ENCODE measurements around the gene ICA1.

Gene ICA1

DNA sequence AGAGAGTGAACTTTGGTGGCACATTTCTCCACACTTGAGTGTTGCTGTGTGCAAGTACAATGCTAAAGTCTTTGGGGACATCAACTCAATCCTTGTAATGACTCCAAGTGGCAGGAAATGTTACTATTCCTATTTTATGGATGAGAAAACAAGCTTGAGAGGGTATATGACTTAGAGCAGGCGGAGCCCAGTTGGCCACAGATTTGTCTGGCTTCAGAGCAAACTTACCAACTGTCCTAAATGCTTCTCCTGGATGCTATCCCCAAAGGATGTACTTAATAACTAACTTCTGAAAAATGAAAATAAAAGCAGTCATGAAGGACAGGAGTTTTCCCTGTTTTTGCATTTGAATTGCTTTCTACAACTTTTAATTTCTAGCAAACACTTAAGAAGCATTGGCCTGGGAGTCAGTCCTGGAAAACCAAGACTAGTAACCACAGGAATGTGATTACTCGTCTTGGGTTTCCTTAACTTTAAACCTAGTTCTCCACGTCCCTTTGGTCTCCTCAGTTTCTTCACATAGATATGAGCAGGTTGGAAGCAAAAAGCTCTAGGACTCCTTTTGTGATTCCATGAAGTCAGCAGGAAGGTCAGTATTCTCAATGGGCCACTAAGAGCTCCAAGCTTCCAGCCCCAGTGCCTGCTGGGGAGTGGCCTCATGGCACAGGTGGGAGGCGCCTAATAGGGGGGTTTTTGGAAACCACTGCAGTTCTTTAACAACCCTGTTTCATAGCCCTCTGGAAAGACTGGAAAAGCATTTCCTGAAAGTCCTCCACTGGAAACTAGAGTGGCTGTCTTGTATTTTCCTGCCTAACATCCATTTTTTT lies 152.6 kb downstream of the ICA1 start (continued):
- TF ChIP-seq ZNF140 (tag by site-specific recombination; IDR thresholded peaks at IDR 0.05) (no peak), ZNF23 (tag by site-specific recombination; IDR thresholded peaks at IDR 0.05; ENCODE audit: borderline replicate concordance) (no peak), ZNF202 (tag by site-specific recombination; IDR thresholded peaks at IDR 0.05; ENCODE audit: borderline replicate concordance) (no peak), ZNF335 (tag by site-specific recombination; conservative IDR thresholded peaks at IDR 0.05) (no peak), ZNF530 (tag by site-specific recombination; IDR thresholded peaks at IDR 0.05; ENCODE audit: low read depth) (no peak), KLF1 (tag by site-specific recombination; IDR thresholded peaks at IDR 0.05) (no peak), ZNF449 (tag by site-specific recombination; IDR thresholded peaks at IDR 0.05) (no peak)

DNA sequence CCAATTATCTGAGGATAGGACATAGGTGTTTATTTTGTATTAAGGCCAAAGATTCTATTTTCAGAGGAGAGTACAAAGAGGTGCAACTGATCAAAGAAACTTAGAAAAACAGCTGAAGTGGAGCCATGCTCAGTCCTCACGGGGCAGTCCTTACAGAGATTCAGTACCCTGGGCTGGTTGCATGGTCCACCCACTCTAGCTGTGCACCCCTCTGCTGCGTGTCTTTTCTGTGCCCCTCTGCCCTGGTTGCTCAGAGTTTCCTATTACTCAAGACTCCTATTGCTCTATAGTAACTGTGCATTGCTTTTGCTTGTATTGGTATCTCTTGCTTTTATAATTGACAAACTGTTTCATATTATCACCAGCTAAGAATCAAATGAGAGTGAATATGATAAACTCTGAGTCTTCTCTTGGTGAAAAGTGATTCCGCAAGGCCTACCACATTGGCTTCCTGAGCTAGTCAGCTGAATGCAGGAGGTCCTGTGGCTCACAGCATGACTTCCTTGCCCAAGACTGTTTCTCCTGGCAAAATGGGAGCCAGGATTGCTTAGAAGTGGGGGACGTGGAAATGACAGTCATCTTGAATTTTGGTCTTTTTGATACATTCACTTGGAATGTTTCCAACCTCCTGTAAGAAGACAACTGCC lies 156.4 kb downstream of the ICA1 start:
- H3K4me1 ChIP-seq (ENCODE audit: control insufficient read depth, insufficient read depth, low read length) = no peaks in the 10 kb centered on the region; the same call in 1 of the 2 replicates
- no peak overlapping the region for H3K4me3 ChIP-seq (ENCODE audit: low read depth, low read length)
- ChIA-PET CTCF (no interaction called here), POLR2A (no interaction called here)
- H3K36me3 ChIP-seq (ENCODE audit: control insufficient read depth in 2 of 2, insufficient read depth in 1 of 2, low read length in 2 of 2) = no peaks in the 10 kb centered on the region
- no peak overlapping the region for H3K27ac ChIP-seq (ENCODE audit: extremely low read depth, low read depth, low read length)
- no peaks in the 10 kb centered on the region for H3K9me3 ChIP-seq (ENCODE audit: control insufficient read depth, insufficient read depth, low read depth, low read length)
- TF ChIP-seq BCL11A (tag by site-specific recombination; IDR thresholded peaks at IDR 0.05; ENCODE audit: low read depth) (no peak), ZNF211 (tag by site-specific recombination; IDR thresholded peaks at IDR 0.05; ENCODE audit: low read depth) (no peak), ZBTB11 (tag by site-specific recombination; conservative IDR thresholded peaks at IDR 0.05; ENCODE audit: low read depth) (no peak), KLF10 (tag by site-specific recombination; IDR thresholded peaks at IDR 0.05) (no peak), KLF1 (tag by site-specific recombination; IDR thresholded peaks at IDR 0.05) (no peak), SP3 (tag by site-specific recombination; IDR thresholded peaks at IDR 0.05) (no peak), EGR2 (tag by site-specific recombination; IDR thresholded peaks at IDR 0.05; ENCODE audit: low read depth) (no peak), ZNF157 (tag by site-specific recombination; IDR thresholded peaks at IDR 0.05) (no peak), ZNF561 (tag by site-specific recombination; IDR thresholded peaks at IDR 0.05; ENCODE audit: borderline replicate concordance) (no peak), ZBTB20 (tag by site-specific recombination; IDR thresholded peaks at IDR 0.05) (no peak), ZNF747 (tag by site-specific recombination; IDR thresholded peaks at IDR 0.05) (no peak), ZNF302 (tag by site-specific recombination; IDR thresholded peaks at IDR 0.05; ENCODE audit: low read depth) (no peak), ZBTB17 (tag by site-specific recombination; IDR thresholded peaks at IDR 0.05) (no peak)
- TF ChIP-seq, protein P1, sequence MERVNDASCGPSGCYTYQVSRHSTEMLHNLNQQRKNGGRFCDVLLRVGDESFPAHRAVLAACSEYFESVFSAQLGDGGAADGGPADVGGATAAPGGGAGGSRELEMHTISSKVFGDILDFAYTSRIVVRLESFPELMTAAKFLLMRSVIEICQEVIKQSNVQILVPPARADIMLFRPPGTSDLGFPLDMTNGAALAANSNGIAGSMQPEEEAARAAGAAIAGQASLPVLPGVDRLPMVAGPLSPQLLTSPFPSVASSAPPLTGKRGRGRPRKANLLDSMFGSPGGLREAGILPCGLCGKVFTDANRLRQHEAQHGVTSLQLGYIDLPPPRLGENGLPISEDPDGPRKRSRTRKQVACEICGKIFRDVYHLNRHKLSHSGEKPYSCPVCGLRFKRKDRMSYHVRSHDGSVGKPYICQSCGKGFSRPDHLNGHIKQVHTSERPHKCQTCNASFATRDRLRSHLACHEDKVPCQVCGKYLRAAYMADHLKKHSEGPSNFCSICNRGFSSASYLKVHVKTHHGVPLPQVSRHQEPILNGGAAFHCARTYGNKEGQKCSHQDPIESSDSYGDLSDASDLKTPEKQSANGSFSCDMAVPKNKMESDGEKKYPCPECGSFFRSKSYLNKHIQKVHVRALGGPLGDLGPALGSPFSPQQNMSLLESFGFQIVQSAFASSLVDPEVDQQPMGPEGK (tag by site-specific recombination; IDR thresholded peaks at IDR 0.05) = no peak
- TF ChIP-seq, protein P2, sequence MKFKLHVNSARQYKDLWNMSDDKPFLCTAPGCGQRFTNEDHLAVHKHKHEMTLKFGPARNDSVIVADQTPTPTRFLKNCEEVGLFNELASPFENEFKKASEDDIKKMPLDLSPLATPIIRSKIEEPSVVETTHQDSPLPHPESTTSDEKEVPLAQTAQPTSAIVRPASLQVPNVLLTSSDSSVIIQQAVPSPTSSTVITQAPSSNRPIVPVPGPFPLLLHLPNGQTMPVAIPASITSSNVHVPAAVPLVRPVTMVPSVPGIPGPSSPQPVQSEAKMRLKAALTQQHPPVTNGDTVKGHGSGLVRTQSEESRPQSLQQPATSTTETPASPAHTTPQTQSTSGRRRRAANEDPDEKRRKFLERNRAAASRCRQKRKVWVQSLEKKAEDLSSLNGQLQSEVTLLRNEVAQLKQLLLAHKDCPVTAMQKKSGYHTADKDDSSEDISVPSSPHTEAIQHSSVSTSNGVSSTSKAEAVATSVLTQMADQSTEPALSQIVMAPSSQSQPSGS (tag by site-specific recombination; IDR thresholded peaks at IDR 0.05; ENCODE audit: low read depth) = no peak

All from HEK293 (cell line).